Measurements from ENCODE around the gene MAP6. TPM values are rescaled to one million over a fixed set of nuclear protein-coding genes. Genes with fewer than 3 reads are reported as not detected.

The MAP6 gene
- total RNA-seq = under 1 TPM; 0.25 TPM

- Mint-ChIP-seq H3K27me3 (peaks cover 70% of the 10 kb centered on the region), H3K36me3 (ENCODE audit: low read depth) (no peaks in the 10 kb centered on the region), H3K4me3 (peak within 1 kb of the TSS; percentile 71), H3K27ac (no peak within 1 kb of the TSS), H3K9me3 (peaks cover 3% of the 10 kb centered on the region), H3K4me1 (peaks cover 21% of the 10 kb centered on the region)
- peak; percentile 46 for DNase-seq
- ChIA-PET POLR2A (no interaction called here), CTCF (interaction anchor here (0.5 to 0.7 kb wide), 3 partner anchors 143 to 557 kb away, joined by 3 to 4 read pairs (median 3); partner anchors contain the start of gene GDPD5)
These were observed at the start of gene MAP6 for GRCh38 chr11:75668451-75669297. TSS of gene MAP6 (minus strand) at chr11:75669038. CDS start at chr11:75668369, 669 bp downstream.

DNA sequence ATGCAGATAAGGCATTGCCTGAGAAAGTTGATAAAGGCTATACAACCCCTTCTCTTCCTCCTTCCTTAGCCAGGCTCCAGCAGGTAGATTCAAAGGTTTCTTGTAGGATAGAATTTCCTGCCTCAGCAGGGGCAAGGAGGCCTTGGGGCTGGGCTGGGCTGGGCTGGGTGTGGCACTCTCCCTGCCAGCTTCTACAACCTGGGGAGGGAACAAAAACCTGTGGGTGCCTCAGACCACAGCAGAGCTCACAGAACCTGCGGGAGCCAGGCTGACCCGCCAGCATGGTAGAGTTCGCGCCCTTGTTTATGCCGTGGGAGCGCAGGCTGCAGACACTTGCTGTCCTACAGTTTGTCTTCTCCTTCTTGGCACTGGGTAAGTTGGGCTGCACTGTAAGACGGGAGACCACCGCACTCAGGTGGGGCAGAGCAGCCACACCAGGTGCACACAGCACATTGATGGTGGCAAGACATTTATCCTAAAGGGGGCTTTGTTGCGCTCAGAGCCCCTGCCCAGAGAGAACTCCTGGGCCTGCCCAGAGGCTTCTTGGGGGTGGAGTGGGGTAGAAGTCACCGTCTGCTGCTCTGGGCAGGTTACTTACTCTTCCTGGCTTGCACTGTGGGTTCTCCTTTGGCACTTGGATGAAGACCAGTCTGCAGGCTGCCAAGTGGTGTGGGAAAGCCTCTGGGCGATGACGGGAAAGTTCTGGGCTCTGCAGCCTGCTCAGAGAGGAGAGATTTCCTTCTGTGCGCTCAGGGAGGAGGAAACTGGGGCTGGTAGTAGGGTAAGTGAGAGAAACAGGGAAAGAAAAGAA lies 49.0 kb upstream of the MAP6 start, which contains the start of gene MOGAT2:
TSS of gene MOGAT2 (plus strand) at position 231 of the 811 bp plus-strand sequence. CDS start at position 282, 51 bp downstream.
- Mint-ChIP-seq H3K27me3 (peaks cover 6% of the 10 kb centered on the region), H3K4me3 (no peak within 1 kb of the TSS), H3K27ac (no peak within 1 kb of the TSS), H3K36me3 (ENCODE audit: low read depth) (no peaks in the 10 kb centered on the region), H3K4me1 (no peaks in the 10 kb centered on the region), H3K9me3 (no peaks in the 10 kb centered on the region)
- no peak for DNase-seq
- POLR2A ChIA-PET = no interaction called here
- CTCF ChIA-PET = interaction anchor here (0.6 kb wide), 1 partner anchor 576 kb away, joined by 3 read pairs; no protein-coding TSS in a partner anchor

DNA sequence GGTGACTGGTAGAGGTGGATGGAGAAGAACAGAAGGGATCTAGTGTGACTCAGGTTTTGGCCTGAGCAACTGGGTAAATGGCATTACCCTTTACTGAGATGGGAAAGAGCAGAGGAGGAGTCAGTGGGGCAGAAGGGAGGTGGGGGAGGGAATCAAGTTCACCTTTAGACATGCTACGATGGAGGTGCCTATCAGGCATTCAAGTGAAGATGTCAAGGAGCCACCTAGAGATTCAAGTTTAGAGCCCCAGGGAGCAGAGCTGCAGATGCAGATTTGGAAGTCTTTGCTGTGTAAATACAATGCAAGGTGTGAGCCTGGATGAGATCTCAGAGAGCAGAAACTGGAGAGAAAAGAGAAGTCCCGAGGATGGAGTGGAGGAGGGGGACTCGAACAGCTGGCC lies 47.8 kb upstream of the MAP6 start:
- Mint-ChIP-seq H3K9me3 (no peaks in the 10 kb centered on the region), H3K27ac (no peak overlapping the region), H3K27me3 (peaks cover 6% of the 10 kb centered on the region), H3K4me1 (no peaks in the 10 kb centered on the region), H3K4me3 (no peak overlapping the region), H3K36me3 (ENCODE audit: low read depth) (no peaks in the 10 kb centered on the region)
- no peak for DNase-seq
- ChIA-PET POLR2A (interaction anchor here (0.6 kb wide), 1 partner anchor 112 kb away, joined by 3 read pairs; no protein-coding TSS in a partner anchor), CTCF (no interaction called here)

DNA sequence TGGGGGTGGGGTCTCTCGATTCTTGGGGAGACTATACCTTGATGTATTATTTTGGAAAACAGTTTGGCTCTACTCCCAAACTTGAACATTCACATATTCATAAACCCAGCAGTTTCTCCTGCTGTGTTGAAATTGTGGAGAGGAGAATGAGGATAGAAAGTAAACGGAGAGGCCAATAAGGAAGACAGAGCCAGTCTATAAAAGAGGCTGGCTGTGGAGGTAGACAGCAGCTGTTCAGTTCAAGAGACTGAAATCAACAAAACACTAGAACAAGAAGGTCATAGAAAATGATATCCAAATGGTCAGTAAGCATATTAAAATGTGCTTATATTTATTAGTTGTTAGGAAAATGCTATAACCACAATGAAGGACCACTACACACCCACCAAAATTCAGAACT lies 46.9 kb upstream of the MAP6 start:
- Mint-ChIP-seq H3K4me1 (no peaks in the 10 kb centered on the region), H3K9me3 (no peaks in the 10 kb centered on the region), H3K4me3 (no peak overlapping the region), H3K27ac (no peak overlapping the region), H3K36me3 (ENCODE audit: low read depth) (no peaks in the 10 kb centered on the region), H3K27me3 (peaks cover 11% of the 10 kb centered on the region)
- DNase-seq = no peak
- ChIA-PET POLR2A (no interaction called here), CTCF (no interaction called here)

DNA sequence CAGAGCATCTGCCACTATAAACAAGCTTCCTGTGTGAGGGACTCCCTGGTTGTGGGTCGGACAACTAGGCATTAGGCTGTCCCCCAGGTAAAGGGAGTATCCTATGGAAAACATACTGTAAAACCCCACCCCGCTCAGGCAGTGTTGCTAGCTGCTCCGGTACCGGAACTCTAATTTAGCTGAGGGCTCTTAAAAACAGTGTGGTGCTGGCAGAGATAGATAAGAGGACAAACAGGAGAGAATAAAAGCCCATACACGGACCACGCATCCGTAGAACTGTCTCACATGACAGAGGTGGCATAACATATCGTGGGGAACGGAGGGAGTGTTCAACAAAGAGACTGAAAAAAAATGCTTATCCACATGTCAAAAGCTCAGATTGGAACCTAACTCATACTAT lies 45.4 kb upstream of the MAP6 start:
- Mint-ChIP-seq H3K9me3 (no peaks in the 10 kb centered on the region), H3K27ac (no peak overlapping the region), H3K4me1 (no peaks in the 10 kb centered on the region), H3K36me3 (ENCODE audit: low read depth) (no peaks in the 10 kb centered on the region), H3K4me3 (no peak overlapping the region), H3K27me3 (peaks cover 13% of the 10 kb centered on the region)
- POLR2A ChIA-PET = no interaction called here
- CTCF ChIA-PET = interaction anchor here (1.1 kb wide), 1 partner anchor 8 kb away, joined by 3 read pairs; no protein-coding TSS in a partner anchor
- DNase-seq = no peak

DNA sequence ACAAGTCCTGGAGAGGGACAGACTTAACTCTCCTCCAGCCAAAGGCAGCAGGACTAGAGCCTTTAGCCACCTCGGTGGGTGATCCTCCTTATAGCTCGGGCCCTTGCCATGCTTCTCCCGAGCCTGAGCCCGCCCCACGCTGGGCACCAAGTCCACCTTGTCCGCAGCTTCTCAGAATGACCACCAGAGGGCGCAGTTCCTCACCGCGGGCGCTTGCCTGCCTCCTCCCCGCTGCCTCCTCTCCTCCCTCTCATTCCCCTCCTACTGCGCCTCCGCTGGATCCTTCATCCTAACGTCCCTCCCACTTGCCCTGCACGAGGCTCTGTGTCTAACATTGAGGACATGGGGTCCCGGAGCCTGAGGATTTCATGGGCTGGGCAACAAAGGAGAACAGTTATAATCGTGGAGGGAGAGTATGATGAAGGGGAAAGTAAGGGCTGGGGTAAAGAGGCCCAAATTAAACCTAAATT lies 37.5 kb upstream of the MAP6 start:
- no peaks in the 10 kb centered on the region for H3K9me3 Mint-ChIP-seq
- POLR2A ChIA-PET = no interaction called here

GRCh38 chr11:75705541-75705940 lies 36.7 kb upstream of the MAP6 start:
- no peak for DNase-seq
- CTCF ChIA-PET = interaction anchor here (0.7 to 1.8 kb wide), 10 partner anchors 12 to 572 kb away, joined by 3 to 7 read pairs (median 4); no protein-coding TSS in a partner anchor
- Mint-ChIP-seq H3K27ac (no peak overlapping the region), H3K27me3 (peaks cover 2% of the 10 kb centered on the region), H3K4me3 (no peak overlapping the region), H3K36me3 (ENCODE audit: low read depth) (no peaks in the 10 kb centered on the region), H3K4me1 (peaks cover 6% of the 10 kb centered on the region), H3K9me3 (no peaks in the 10 kb centered on the region)
- POLR2A ChIA-PET = no interaction called here

More for the DNA sequence above, 37.5 kb upstream of the MAP6 start:
- peaks cover 6% of the 10 kb centered on the region for H3K4me1 Mint-ChIP-seq
- H3K27me3 Mint-ChIP-seq = peaks cover 6% of the 10 kb centered on the region
- CTCF ChIA-PET = interaction anchor here (0.7 to 1.8 kb wide), 12 partner anchors 9 to 571 kb away, joined by 3 to 7 read pairs (median 4); no protein-coding TSS in a partner anchor
- peak; percentile 70 for DNase-seq
- no peaks in the 10 kb centered on the region for H3K36me3 Mint-ChIP-seq (ENCODE audit: low read depth)
- H3K27ac Mint-ChIP-seq = no peak overlapping the region
- H3K4me3 Mint-ChIP-seq = no peak overlapping the region

DNA sequence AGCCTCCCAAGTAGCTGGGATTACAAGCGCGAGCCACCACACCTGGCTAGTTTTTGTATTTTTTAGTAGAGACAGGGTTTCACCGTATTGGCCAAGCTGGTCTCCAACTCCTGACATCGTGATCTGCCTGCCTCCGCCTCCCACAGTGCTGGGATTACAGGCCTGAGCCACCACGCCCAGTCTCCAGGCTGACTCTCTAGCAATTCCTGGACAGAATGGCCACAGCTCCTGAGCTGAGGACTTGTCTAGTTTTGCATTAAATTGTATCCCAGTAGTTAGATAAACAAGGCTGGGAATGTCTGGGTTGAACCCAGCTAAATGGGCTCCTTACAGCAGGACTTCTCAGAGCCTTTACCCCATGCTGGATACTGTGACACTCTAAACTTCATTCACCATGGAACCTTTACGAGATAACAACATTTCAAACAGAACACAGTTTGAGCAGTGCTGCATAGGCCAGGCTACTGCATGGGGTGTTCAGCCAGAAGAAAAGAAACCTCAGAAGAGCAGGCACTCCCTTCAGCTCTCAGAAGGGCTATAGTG lies 34.9 kb upstream of the MAP6 start:
- Mint-ChIP-seq H3K4me3 (no peak overlapping the region), H3K9me3 (no peaks in the 10 kb centered on the region), H3K27ac (no peak overlapping the region), H3K4me1 (peaks cover 6% of the 10 kb centered on the region), H3K36me3 (ENCODE audit: low read depth) (no peaks in the 10 kb centered on the region), H3K27me3 (peaks cover 7% of the 10 kb centered on the region)
- ChIA-PET CTCF (no interaction called here), POLR2A (no interaction called here)
- DNase-seq = no peak

DNA sequence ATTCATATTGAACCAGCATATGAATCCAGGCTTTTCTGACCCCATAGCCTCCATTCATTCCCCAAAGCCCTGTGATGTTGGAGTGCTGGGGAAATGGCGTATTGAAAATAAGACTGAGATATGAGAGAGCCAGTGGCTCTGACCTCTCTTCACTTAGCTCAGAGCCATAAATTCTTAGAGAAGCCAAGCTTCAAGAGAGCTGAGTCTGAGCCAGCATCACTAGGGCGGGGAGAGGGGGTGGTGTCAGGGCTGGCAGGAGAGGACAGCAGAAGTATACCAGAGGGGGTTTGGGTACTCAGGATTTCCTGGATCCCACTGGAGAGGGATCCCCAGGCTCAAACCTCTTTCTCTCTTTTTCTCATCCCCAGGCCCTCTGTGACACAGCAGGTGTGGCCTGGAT lies 32.1 kb upstream of the MAP6 start:
- Mint-ChIP-seq H3K27me3 (peaks cover 26% of the 10 kb centered on the region), H3K27ac (no peak overlapping the region), H3K4me1 (peaks cover 1% of the 10 kb centered on the region), H3K4me3 (no peak overlapping the region), H3K36me3 (ENCODE audit: low read depth) (no peaks in the 10 kb centered on the region), H3K9me3 (no peaks in the 10 kb centered on the region)
- ChIA-PET POLR2A (no interaction called here), CTCF (no interaction called here)
- no peak for DNase-seq

DNA sequence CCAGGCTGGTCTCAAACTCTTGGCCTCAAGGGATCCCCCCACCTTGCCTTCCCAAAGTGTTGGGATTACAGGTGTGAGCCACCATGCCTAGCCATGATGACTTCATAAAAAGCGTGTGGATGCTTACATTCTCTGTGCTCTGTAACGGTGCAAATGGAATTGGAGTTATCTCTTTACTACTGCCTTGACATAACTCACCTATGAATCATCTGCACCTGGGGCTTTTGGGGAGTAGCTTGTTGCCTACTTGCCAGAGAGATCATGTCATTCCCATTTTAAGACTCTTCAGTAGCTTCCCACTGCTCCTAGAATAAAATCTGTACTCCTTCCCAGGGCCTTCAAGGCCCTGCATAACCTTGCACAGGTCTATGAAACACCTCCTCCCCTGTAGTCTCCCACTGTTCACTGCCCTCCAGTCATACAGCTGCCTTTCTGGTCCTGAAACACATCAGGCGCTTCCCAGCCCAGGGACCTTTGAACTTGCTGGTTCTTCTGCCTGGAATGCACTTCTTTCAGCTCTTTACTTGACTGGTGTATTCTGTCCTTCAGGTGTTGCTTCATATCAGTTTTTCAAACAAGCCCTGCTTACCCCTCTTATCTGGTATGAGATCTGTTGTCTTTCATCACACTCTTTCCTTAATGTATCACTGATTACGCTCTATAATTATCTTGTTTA lies 29.2 kb upstream of the MAP6 start:
- Mint-ChIP-seq H3K27me3 (peaks cover 35% of the 10 kb centered on the region), H3K9me3 (no peaks in the 10 kb centered on the region)

GRCh38 chr11:75691804-75692203 lies 23.0 kb upstream of the MAP6 start:
- peaks cover under 1% of the 10 kb centered on the region for H3K9me3 Mint-ChIP-seq
- no peak for DNase-seq
- peaks cover 44% of the 10 kb centered on the region for H3K27me3 Mint-ChIP-seq
- ChIA-PET POLR2A (no interaction called here), CTCF (interaction anchor here (0.7 kb wide), 1 partner anchor 108 kb away, joined by 4 read pairs; no protein-coding TSS in a partner anchor)
- H3K4me3 Mint-ChIP-seq = no peak overlapping the region
- H3K27ac Mint-ChIP-seq = no peak overlapping the region
- H3K36me3 Mint-ChIP-seq (ENCODE audit: low read depth) = no peaks in the 10 kb centered on the region
- peaks cover 9% of the 10 kb centered on the region for H3K4me1 Mint-ChIP-seq

More for the DNA sequence above, 29.2 kb upstream of the MAP6 start:
- H3K36me3 Mint-ChIP-seq (ENCODE audit: low read depth) = no peaks in the 10 kb centered on the region
- H3K4me3 Mint-ChIP-seq = no peak overlapping the region
- ChIA-PET POLR2A (no interaction called here), CTCF (interaction anchor here (0.6 kb wide), 1 partner anchor 9 kb away, joined by 3 read pairs; no protein-coding TSS in a partner anchor)
- no peak for DNase-seq
- no peaks in the 10 kb centered on the region for H3K4me1 Mint-ChIP-seq
- H3K27ac Mint-ChIP-seq = no peak overlapping the region
